GM19328 (cell line): ENCODE data around the gene FRY.

Source experiments
- ATAC-seq: cut with Tn5 transposase; IDR thresholded peaks from one replicate; pipeline ENCODE4 v1.9.1; 2021; ENCODE audit warnings: mild to moderate bottlenecking, moderate library complexity; ENCODE audit not compliant: unreplicated experiment

The FRY gene

DNA sequence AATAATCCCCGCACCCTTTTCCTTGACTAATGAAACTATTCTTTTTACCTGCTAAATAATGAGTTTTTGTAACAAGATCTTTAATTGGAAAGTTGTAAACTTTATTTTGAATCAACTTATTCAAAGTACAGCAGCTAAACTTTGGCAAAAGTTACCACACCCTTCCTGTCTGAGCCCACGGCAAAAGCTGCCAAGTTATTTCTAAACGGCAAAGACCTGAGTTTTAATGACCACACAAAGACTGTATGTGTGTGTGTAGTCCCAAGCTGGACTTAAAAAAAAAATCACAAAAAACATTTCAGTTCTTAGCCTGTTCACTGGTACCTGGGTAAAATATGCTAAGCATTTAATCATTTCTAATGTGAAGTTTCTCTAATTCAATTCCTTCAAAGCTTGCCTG lies 222.8 kb downstream of the FRY start:
- no peak for ATAC-seq

DNA sequence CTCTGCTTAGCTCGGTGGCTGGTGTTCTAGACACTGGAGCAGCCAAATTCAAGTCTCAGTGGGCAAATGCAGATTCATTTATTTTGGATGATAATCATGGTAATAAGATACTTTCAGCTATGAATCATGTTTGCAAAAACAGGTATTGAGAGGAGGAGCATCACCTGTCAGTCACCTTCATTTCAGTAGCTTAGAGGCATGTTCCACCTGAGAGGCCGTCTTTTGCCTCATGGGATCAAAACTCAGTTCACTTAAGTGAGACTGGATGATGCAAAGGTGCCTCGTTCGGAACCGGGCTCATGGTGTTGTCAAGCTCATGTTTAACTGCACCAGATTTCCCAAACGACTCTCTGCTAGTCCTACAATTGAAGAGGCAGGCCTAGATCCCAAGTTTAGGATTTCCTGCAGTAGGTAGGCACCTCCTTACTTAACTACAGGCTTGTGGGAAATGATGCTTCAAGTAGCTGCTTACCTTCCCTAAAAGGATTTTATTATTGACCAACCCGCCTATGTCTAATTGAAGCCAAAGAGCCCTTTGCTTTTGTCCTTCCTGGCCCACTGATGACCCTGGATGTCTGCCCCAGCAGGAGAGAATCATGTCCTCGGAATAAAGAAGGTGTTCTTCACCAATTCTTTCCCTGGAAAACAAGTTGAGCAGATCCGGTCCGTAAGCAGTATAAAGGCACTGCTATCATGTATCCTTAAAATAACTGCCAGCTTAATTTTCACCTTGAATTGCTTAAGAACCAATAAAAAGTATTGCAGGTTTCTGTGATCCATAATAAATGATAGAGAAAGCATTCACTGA lies 223.5 kb downstream of the FRY start:
- ATAC-seq = no peak

DNA sequence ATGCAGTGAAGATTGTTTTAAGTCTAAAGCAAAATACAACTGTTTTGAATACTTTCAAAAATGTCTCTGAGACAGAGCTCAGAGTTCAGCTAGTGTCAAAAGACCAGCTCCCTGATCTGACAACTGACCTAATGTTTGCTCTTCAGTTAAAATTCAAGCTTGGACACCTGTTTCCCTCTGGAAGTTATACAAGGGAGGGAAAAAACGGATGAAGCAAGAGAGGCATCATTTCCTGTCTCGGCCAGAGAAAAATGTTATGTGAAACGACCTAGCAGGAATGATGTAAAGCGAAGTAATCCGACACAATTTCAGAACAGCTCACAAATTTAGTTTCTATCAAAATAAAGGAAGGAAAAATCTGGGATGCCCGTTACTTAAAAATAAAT lies 224.1 kb downstream of the FRY start:
- no peak for ATAC-seq

DNA sequence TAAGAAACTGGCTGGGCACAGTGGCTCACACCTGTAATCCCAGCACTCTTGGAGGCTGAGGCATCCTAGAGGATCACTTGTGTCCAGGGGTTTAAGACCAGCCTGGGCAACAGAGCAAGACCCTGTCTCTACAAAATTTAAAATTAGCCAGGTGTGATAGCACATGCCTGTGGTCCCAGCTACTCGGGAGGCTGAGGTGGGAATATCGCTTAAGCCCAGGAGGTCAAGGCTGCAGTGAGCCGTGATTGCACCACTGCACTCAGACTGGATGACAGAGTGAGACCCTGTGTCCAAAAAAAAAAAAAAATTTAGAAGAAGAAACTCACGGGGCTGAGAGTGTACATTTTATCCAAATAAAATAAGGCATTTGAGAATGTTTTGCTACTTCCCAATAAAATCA lies 224.7 kb downstream of the FRY start:
- no peak for ATAC-seq

DNA sequence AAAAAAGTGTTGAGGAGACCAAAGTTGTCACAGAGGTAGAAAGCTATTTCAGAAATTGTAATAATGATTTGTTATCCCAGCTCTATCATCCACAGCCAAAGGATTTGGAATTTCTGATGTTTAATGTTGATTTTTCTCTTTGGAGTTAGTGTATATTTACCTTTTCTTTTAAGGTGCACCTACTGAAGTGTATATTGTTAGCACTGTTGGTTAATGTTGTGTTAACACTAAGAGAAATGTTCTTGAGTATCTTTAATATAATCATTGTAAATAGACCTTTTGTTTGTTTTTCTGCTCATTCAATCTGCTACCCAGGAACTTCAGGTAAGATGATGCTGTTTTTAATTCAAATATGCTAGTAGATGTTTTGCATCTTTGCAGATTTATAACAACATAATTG lies 226.1 kb downstream of the FRY start:
- ATAC-seq = no peak

DNA sequence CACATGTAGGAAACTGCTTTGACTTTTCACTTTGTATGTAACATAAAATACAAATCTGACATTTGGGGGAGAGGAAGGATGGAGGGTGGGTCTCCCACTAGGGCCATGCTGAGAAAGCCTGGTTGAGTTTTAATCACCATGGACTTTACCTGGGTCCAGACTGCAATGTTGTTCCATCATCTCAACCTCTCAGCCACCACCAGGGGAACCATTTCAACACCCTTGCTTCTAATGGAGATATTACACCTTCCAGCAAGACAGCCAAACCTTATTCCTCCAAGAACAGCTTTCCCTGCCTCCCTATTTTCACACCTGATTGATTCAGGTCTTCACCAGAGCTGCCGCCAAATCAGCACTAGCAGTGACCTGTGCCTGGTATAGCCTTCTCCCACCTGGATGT lies 227.5 kb downstream of the FRY start:
- no peak for ATAC-seq

DNA sequence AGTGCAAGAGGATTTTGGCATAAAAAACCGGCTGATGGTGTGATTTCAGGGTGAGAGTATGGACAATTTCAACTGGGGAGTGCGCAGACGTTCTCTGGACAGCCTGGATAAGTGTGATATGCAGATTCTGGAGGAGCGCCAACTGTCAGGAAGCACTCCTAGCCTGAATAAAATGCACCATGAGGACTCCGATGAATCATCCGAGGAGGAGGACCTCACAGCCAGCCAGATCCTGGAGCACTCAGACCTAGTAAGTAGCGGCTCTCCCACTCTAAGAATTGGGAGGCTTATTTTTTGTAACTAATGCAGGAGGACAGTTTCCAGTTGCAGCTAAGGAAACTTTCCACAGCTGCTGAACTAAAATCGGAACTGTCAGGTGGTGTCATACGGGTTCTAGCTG lies 230.0 kb downstream of the FRY start:
- no peak for ATAC-seq

DNA sequence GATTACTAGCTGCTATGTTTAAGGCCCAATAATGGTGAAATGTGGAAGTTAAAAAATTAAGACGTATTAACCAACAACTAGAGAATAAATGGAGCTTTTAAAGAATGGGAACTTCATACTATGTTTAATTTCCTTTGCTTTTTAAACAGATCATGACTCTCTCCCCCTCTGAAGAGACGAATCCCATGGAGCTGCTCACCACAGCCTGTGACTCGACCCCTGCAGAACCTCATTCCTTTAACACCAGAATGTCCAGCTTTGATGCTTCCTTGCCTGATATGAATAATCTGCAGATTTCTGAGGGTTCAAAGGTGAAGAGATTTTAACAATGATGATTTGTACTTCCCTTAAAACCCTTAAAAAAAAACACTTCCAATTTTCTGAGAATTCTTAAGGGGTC lies 230.6 kb downstream of the FRY start:
- ATAC-seq = no peak

DNA sequence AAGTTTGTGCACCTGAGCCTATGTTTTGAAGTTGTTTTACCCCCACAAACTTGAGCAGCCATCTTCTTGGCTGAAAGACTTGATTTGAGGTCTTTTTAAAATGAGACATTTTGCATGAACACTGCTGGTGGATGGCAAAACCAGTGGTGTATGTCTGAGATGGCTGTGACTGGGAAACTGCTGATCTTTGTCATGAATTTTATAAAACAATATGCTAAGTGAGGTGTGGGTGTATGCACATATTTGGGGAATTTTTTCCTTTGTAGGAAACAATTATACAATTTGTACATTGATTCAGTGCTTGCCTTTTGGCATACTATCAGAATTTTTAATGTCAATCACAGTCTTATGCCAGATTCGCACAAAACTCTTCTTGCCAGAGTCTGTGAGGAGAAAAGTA lies 231.0 kb downstream of the FRY start:
- no peak for ATAC-seq

DNA sequence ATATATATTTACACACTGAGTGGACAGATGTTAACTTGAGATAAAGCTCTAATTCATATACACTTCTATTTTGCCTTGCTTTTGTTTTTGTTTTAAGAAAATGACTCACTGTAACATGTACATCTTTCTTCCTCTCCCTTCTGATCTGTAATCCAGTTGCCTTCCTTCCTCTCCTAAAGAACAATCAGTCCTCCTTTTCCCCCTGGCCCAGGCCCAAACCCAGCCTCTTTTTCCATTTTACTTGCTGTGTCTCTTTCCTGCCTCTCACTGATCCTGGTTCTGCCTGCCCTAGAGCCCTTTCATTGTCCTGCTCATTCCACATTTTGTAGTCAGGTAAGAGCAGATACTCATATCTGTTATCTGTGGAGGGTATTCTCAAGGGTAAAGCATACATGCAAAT lies 232.8 kb downstream of the FRY start:
- no peak for ATAC-seq

DNA sequence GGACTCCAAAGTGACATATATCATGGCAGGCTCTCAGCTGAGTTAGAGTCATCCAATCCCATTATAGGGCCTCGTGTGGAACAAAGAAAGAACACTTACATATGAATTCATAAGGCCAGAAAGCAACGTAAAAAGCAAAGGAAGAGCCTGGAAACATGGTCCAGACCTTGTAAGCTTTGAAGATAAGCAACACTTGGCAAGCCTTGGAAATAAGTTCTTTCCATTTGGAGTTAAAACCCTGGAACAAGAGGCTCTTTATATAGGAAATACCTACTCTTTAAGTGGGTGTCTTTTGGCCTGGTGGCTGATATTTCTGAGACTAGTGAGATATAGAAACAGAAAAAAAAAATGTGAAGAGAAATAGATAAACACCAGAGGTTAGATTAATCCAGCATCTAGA lies 234.2 kb downstream of the FRY start:
- ATAC-seq = no peak

DNA sequence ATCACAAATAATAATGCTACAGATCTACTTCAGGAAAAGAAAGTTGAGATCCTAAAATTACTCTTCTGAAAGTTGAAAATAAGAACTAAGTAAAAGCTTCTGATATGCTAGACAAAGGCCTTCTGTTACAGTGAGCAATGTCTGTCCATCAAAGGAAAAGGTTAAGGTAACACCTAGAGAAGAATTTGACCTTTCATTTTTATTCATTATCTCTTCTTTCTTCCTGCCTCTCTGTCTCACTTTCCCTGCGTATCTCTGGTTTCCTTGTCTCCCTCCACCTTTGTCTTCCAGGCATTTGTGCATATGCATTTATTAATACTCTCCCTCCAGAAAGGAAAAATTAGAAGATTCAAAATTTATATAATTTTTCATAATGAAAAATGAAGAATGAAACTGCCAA lies 234.6 kb downstream of the FRY start:
- no peak for ATAC-seq

DNA sequence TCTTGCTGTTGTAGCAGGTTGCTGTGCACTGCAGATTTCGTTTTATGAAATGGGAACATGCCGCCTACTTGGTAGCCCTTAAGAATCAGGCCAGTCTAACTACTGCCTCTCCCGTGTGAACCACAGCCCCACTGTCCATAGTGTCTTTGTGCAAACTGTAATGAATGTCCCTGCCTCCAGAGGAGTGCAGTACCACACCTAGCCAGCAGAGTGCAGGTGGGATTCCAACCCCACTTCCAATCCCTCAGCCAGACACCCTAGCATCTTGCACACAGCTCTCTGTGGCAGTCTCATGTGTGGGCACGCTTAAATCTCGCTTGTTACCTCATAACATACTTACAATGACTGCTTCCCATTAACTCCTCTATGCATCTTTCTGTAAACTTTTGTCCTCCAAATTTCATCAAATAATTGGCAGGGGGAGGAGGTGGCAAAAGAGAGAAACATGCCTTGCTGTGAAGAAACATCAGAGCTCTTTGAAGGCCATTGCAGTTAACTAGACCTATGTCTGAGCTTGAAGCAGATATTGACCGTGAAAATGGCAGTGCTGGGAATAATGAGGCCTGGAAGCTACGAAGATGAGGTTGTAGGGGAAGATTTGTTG lies 236.4 kb downstream of the FRY start:
- ATAC-seq = no peak

DNA sequence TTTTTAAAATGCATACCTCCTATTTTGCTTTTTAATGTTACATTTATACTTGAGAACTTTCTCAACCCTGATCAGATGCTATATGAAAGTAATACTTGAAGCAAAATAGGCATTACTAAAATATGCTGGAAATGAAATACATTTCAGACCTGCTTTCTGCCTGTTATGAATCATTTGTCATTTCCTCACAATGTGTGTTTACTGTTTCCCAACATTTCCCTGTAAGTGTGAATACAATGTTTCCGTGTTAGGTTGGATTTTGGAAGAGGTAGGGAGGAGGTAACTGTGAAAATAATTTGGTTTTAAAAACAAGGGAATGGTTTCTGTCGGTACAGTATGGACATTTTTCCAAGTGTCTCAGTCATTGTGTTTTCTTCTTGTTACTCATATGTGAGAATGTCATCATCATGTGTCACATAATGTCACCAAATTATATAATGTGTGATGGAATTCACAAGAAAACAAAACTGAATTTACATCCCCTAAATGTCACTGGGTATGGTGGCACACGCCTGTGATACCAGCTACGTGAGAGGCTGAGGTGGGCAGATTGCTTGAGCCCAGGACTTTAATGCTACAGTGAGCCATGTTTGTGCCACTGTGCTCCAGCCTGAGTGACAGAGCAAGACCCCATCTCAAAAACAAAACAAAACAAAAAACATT lies 240.6 kb downstream of the FRY start:
- no peak for ATAC-seq

DNA sequence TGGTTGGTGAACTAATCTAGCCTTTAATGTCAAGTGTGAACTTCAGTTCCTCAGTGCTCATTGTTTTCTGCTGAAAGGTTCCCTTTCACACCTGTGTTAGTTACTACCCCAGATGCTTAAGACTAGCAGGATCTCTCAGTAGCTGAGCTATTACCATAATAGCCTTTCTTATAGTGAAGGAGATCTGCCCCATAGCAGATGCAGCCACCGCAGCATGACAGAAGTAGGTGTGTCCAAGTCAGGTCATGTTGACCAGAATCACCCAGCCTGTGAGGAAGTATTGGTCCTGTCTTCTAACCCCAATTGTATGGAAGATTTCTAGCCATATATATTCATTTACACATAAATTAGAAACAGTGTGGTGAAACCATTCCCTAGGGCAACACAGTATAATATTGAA lies 246.3 kb downstream of the FRY start:
- ATAC-seq = no peak

DNA sequence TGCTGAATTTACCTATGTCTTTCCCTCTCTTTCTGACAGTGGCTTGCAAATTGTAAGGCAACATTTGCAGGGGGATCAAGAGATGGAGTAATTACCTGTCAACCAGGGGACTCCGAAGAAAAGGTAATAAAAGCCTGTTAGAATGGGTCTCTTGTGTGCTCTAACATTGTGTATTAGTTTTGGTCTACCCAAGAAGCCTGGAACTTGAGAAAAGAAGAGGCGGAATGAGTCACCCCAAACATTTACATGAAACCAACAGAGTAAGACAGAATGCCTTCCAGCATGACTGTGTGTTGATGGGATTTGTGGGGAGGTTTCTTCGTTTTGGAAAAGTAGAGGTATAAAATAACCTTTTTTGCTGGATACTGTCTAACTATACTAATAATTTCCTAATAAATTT lies 246.9 kb downstream of the FRY start:
- no peak for ATAC-seq

DNA sequence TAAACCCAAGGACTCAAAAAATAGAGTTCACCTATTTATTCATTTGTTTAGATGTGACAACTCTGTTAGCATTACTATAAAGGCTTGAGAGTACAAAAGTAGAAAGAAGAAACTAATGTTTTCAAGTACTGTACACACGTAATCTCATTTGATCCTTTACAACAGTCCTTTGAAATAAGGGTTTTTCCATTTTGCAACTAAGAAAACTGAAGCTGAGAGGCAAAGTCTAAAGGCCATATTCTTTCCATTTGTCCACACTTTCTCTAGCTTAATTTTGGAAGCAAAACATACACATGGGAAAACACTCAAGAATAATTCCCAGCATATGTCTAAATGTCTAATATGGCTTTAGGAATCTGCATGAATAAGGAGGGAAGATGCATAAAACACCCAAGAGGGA lies 249.5 kb downstream of the FRY start:
- no peak for ATAC-seq

DNA sequence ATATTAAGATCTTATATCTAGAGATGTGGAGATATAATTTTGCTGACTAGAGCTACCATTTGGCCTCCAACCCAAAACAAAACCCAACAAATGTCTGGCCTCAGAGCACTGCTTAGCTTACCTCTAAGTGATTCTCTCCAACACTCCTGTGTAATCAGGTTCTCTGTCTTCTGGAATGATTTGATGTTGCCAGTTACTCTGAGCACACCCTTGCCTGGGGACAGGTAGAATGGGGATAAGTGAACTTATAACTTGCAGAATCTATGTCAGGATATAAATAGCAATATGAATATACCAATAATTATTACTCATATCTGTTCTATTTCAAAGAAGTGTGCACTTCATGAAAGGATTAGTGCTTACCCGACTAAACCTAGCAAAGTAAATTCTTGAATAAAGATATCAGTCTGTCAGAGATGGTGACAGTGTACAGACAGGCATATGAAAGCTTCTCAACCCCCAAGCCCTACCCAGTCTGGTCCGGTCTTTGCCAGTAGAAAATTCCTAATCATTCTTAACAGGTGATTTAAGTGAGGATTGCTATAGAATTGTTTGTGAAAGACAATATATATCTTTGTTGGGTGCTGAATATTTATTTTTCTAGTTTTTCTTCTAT lies 250.6 kb downstream of the FRY start:
- ATAC-seq = no peak

DNA sequence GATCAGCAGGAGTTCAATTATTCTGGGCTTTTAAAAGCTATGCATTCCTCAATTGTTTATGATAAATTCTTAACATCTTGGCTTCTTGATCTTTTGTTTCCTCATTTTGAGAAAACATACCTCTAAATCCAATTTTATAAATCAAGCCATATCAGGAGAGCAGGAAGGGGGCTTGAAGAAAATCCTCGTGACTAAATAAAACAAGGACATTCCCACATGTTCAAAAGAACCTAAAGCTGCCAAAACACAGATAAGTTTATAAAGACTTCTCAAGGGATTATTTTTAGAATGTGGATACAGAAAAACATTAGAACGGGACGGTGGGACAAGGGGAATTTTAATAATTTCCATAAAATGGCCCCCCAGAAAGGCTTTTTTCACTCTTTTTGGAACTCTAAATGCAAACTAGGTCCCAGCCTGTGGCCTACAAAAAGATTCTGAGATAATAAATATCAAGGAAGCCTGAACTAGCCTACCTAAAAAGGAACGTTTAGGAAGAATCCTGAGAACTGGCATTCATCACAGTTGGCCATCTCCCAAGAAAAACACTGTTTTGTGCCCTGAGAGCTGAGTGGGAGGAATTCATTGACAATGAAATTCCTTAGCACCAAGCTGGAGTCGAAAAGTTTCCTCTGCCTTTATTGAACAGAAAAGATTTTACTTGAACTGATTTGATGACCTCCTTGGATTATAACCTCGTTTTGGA lies 253.5 kb downstream of the FRY start:
- ATAC-seq = no peak

DNA sequence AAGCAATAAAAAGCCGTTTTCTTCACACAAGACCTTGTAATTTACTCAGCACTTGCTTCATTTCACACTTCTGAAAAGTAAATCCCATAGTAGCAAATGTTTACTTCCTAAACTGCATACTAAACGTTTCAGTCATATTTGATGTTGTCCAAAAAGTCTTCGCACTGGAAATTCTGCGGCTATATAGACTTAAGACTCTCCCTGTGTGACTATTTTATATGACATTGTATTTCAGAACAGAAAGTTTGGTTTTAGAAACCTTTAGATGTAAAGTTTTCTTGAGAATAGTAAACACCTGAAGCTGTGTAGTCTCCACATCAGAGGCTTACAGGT lies 254.0 kb downstream of the FRY start:
- no peak for ATAC-seq

DNA sequence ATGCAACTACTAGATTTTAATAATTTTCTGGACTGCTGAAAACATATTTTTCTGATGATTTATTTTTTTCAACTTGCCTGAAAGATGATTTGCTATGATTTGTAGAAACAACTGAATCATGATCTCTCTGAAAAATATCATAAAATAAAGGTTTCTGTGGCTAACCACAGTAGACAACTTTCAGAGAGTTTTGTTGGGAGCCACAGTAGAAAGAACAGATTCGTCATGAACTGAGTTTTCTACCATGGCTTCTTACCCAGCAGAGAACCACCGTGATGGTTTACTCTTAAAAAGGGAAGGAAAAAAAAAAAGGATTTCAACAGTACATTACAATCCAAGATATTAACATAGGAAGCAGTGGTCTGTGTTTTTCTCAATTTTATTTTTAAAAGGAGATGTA lies 265.6 kb downstream of the FRY start:
- no peak for ATAC-seq

DNA sequence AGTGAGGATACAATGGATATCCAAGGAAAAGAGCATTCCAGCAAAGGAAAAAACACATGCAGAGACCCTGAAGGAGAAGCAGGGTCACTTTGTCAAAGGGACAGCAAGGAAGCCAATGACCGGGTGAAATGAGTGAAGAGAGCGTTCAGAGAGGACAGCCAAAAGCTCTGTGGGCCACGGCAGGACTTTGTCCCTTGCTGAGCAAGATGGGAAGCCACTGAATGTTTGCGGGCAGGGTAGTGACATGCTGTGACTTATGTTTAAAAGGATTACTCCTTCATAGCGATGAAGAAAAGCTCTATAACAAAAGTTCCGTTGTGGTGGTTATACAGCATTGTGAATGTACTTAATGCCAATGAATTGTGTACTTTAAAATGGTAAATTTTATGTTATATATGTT lies 267.1 kb downstream of the FRY start:
- ATAC-seq = no peak
